Panc1 (cell line): ENCODE data around the gene RRAS2. TPM values are rescaled to one million over a fixed set of nuclear protein-coding genes. Genes with fewer than 3 reads are reported as not detected.
"Not testable (repeated sequence)": the region's sequence is repeated elsewhere in the genome, so short reads cannot be mapped to it uniquely, and the experiment has no call there.

Source experiments
- ATAC-seq: fragments of 200-7000 bp; cut with Tn5 transposase; 2 replicates; pipeline ENCODE4 v1.9.1; 2020; ENCODE audit warnings: mild to moderate bottlenecking, moderate library complexity
- BruUV-seq: library from RNA; stranded (reverse); fragments of 400-500 nt; replicated peaks from 2 replicates; lab custom pipeline; 2021; lab: Mats Ljungman, UMichigan
- CTCF ChIA-PET: fragments of 300-600 bp; sonication (Branson Sonifier 250); formaldehyde crosslinking; loops from one replicate; lab custom pipeline; 2022; ENCODE audit warnings: antibody characterized with exemption; lab: Charles Lee
- POLR2A ChIA-PET: fragments of 300-600 bp; sonication (Branson Sonifier 250); formaldehyde crosslinking; loops from one replicate; lab custom pipeline; 2022; ENCODE audit warnings: antibody characterized with exemption; lab: Charles Lee
- DNase-seq: peaks from one replicate; pipeline ENCODE4 v3.0.0-alpha.2; 2010; ENCODE audit warnings: low read depth, low spot score
- H3K27ac ChIP-seq: 2 replicates; pipeline ENCODE4 v1.5.1; 2011; ENCODE audit warnings: mild to moderate bottlenecking, low read length, inconsistent platforms
- H3K27me3 ChIP-seq: fragments of 200-500 bp; sonication (Bioruptor generic); 2 replicates; pipeline ENCODE4 v1.6.0; 2014; ENCODE audit warnings: low read length, inconsistent platforms; ENCODE audit not compliant: control insufficient read depth, insufficient read depth
- H3K36me3 ChIP-seq: fragments of 200-500 bp; sonication (Bioruptor generic); 2 replicates; pipeline ENCODE4 v1.5.1; 2014; ENCODE audit warnings: inconsistent platforms, mild to moderate bottlenecking, low read length, moderate library complexity; ENCODE audit not compliant: control insufficient read depth, insufficient read depth
- H3K4me1 ChIP-seq: 2 replicates; pipeline ENCODE4 v1.5.1; 2011; ENCODE audit warnings: inconsistent platforms, mild to moderate bottlenecking, low read length, moderate library complexity; ENCODE audit not compliant: control insufficient read depth, insufficient read depth
- H3K4me3 ChIP-seq, 2 experiments: 2 replicates each; pipeline ENCODE4 v1.5.1; 2011 to 2012; ENCODE audit warnings: low read depth in 2 of 2, low read length in 2 of 2, mild to moderate bottlenecking in 2 of 2, inconsistent platforms in 1 of 2, moderate library complexity in 1 of 2
- H3K9me3 ChIP-seq: fragments of 200-500 bp; sonication (Bioruptor generic); 2 replicates; pipeline ENCODE4 v1.5.1; 2014; ENCODE audit warnings: low read depth, mild to moderate bottlenecking, inconsistent platforms, low read length, moderate library complexity; ENCODE audit not compliant: control insufficient read depth, insufficient read depth
- CTCF ChIP-seq: fragments of 450-650 bp; IDR thresholded peaks from 2 replicates; pipeline ENCODE4 v1.5.1; 2017; ENCODE audit warnings: mild to moderate bottlenecking
- POLR2AphosphoS5 ChIP-seq: IDR thresholded peaks from 2 replicates; pipeline ENCODE4 v1.6.1; 2012; ENCODE audit warnings: mild to moderate bottlenecking, low read depth, low read length, moderate library complexity
- REST ChIP-seq, 2 experiments: IDR thresholded peaks; 2 replicates each; pipeline ENCODE4 v1.6.1; 2011 to 2012; ENCODE audit warnings: low read depth in 2 of 2, control low read depth in 1 of 2, low read length in 1 of 2, mild to moderate bottlenecking in 1 of 2, moderate library complexity in 1 of 2; ENCODE audit not compliant: insufficient read depth in 1 of 2
- SIN3A ChIP-seq: IDR thresholded peaks from 2 replicates; pipeline ENCODE4 v1.6.1; 2012; ENCODE audit warnings: low read depth, mild to moderate bottlenecking, low read length, moderate library complexity, borderline replicate concordance; ENCODE audit not compliant: insufficient read depth
- TCF7L2 ChIP-seq: IDR thresholded peaks from 2 replicates; pipeline ENCODE4 v1.6.1; 2011; ENCODE audit warnings: mild to moderate bottlenecking, low read depth, low read length, inconsistent platforms
- in situ Hi-C: cut with HindIII; loops from 2 replicates; pipeline ENCODE4 v1.10.0; 2016; ENCODE audit warnings: low sequenced_read_pairs, low pct_unique_long_range_greater_than_20kb
- intact Hi-C: fragments of 100-400 bp; cut with micrococcal nuclease; formaldehyde crosslinking; loops from one replicate; pipeline ENCODE4 v1.10.0; 2022; ENCODE audit not compliant: unreplicated experiment
- total RNA-seq: library from RNA; stranded (reverse); gene quantifications from one replicate; pipeline ENCODE4 v1.2.1, GENCODE V29; 2021; ENCODE audit not compliant: unreplicated experiment

Gene RRAS2
- total RNA-seq, 1 experiment from 2014 or later = 58.4 TPM

- H3K27me3 ChIP-seq, ATAC-seq, H3K9me3 ChIP-seq, H3K4me3 ChIP-seq, DNase-seq, H3K4me1 ChIP-seq, BruUV-seq, H3K27ac ChIP-seq, in situ Hi-C loops, H3K36me3 ChIP-seq, POLR2A ChIA-PET, intact Hi-C loops: not testable (repeated sequence)
- CTCF ChIA-PET = interaction anchor here (0.9 kb wide), 1 partner anchor 283 kb away, joined by 3 read pairs; no protein-coding TSS in a partner anchor
Observed at GRCh38 chr11:14252501-14252900, 106.5 kb downstream of the RRAS2 start.

GRCh38 chr11:14251754-14252153 is 107.2 kb downstream of the RRAS2 start:
- ATAC-seq (no peak), DNase-seq (no peak)
- no peak overlapping the region for H3K27ac ChIP-seq
- intact Hi-C loops = no loop called here
- no peaks in the 10 kb centered on the region for H3K9me3 ChIP-seq
- no peaks in the 10 kb centered on the region for H3K36me3 ChIP-seq
- TF ChIP-seq POLR2AphosphoS5 = no peak
- TF ChIP-seq CTCF = no peak
- no peak for TF ChIP-seq SIN3A
- TF ChIP-seq REST (IDR thresholded peaks at IDR 0.05; ENCODE audit: insufficient read depth in 1 of 2, low read depth in 2 of 2, low read length in 1 of 2) = no peak
- no peak for TF ChIP-seq TCF7L2
- peaks cover 10% of the 10 kb centered on the region for H3K27me3 ChIP-seq
- ChIA-PET POLR2A (no interaction called here), CTCF (no interaction called here)
- no TSS peak for BruUV-seq
- H3K4me3 ChIP-seq = no peak overlapping the region
- in situ Hi-C loops = no loop called here
- no peaks in the 10 kb centered on the region for H3K4me1 ChIP-seq

- intact Hi-C loops = loop anchor here (1.0 to 2.0 kb wide), 2 partner anchors 293 to 477 kb away; no protein-coding TSS in a partner anchor
- Histone ChIP-seq H3K27ac (no peak overlapping the region), H3K4me3 (no peak overlapping the region), H3K36me3 (no peaks in the 10 kb centered on the region), H3K9me3 (no peaks in the 10 kb centered on the region), H3K27me3 (peaks cover 14% of the 10 kb centered on the region), H3K4me1 (no peaks in the 10 kb centered on the region)
- in situ Hi-C loops = loop anchor here (25.0 kb wide), 1 partner anchor 287 kb away; the partner anchor contains the start of gene SPON1
- no TSS peak for BruUV-seq
- ChIA-PET CTCF (no interaction called here), POLR2A (interaction anchor here (0.7 kb wide), 1 partner anchor 13 kb away, joined by 3 read pairs; no protein-coding TSS in a partner anchor)
- TF ChIP-seq POLR2AphosphoS5 = no peak
- TF ChIP-seq TCF7L2 = no peak
- no peak for TF ChIP-seq SIN3A
- peak; percentile 90 for TF ChIP-seq CTCF
- no peak for TF ChIP-seq REST (IDR thresholded peaks at IDR 0.05; ENCODE audit: insufficient read depth in 1 of 2, low read depth in 2 of 2, low read length in 1 of 2)
- ATAC-seq (peak; percentile 70), DNase-seq (no peak)
Observed at GRCh38 chr11:14249121-14249963, 109.6 kb downstream of the RRAS2 start.
